Measurements from ENCODE around the gene UNKL.

UNKL gene

DNA sequence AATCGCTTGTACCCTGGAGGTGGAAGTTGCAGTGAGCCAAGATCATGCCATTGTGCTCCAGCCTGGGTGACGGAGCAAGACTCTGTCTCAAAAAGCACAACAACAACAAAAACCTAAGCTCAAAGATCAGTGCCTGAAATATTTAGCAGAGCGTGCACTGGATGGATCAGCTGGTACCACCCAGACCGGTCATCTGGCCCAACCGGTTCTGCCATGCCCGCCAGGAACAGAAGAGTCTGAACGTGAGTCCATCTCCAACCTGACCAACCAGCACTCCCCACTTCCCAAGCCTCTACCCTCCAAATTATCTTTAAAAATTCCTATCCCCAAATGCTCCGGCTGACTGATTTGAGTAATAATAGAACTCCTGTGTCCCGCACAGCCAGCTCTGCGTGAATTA, 7.6 kb upstream of the UNKL start:
- Histone ChIP-seq H3K27ac (ENCODE audit: low read depth, low read length) (no peak overlapping the region), H3K4me3 (ENCODE audit: insufficient read depth, low read length, poor library complexity, severe bottlenecking) (no peak overlapping the region), H3K27me3 (ENCODE audit: low read length) (no peaks in the 10 kb centered on the region), H3K9me3 (ENCODE audit: insufficient read depth, low read length) (no peaks in the 10 kb centered on the region), H3K9ac (ENCODE audit: low read length) (no peak overlapping the region), H3K79me2 (ENCODE audit: insufficient read depth, low read length) (peaks cover 23% of the 10 kb centered on the region), H3F3A (ENCODE audit: insufficient read depth) (no peaks in the 10 kb centered on the region), H3K4me2 (ENCODE audit: low read depth, low read length, poor library complexity, severe bottlenecking) (no peak overlapping the region), H3K36me3 (ENCODE audit: low read length) (no peaks in the 10 kb centered on the region), H2AFZ (ENCODE audit: low read depth, low read length, severe bottlenecking) (no peak overlapping the region), H4K20me1 (ENCODE audit: low read depth, low read length) (no peaks in the 10 kb centered on the region), H3K9me2 (replicated peaks; ENCODE audit: insufficient read depth, low read length) (no peaks in the 10 kb centered on the region)
- TF ChIP-seq, protein P1, sequence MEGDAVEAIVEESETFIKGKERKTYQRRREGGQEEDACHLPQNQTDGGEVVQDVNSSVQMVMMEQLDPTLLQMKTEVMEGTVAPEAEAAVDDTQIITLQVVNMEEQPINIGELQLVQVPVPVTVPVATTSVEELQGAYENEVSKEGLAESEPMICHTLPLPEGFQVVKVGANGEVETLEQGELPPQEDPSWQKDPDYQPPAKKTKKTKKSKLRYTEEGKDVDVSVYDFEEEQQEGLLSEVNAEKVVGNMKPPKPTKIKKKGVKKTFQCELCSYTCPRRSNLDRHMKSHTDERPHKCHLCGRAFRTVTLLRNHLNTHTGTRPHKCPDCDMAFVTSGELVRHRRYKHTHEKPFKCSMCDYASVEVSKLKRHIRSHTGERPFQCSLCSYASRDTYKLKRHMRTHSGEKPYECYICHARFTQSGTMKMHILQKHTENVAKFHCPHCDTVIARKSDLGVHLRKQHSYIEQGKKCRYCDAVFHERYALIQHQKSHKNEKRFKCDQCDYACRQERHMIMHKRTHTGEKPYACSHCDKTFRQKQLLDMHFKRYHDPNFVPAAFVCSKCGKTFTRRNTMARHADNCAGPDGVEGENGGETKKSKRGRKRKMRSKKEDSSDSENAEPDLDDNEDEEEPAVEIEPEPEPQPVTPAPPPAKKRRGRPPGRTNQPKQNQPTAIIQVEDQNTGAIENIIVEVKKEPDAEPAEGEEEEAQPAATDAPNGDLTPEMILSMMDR (IDR thresholded peaks at IDR 0.05; ENCODE audit: insufficient read depth, low read length, poor library complexity, severe bottlenecking) = no peak
- no peak for TF ChIP-seq EZH2phosphoT487 (conservative IDR thresholded peaks at IDR 0.05; ENCODE audit: low read length)

DNA sequence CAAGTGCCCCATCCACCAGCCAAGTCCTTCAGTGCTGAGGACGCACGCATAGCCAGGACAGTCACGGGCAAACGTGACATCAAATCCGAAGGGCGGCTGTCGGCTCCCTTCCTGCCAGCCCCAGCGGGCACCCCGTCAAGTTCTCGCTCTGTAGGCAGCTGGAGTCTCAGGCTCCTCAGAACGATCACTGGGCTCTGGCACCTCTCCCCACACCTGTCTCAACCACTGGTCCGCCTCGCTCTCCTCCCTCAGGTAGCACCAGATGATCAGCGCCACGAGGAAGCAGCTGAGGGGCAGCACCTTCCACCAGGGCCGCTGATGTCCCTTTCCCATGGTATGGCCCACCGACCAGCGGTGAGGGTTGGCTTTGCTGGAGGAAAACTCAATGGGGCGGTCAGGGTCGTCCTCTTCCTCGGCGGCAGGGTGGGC, 5.6 kb upstream of the UNKL start:
- H2AFZ ChIP-seq (ENCODE audit: low read depth, low read length, severe bottlenecking) = peak overlapping the region; percentile 36
- H3K4me2 ChIP-seq (ENCODE audit: low read depth, low read length, poor library complexity, severe bottlenecking) = peak overlapping the region; percentile 80
- no peak for TF ChIP-seq EZH2phosphoT487 (conservative IDR thresholded peaks at IDR 0.05; ENCODE audit: low read length)
- TF ChIP-seq, protein P1 (IDR thresholded peaks at IDR 0.05; ENCODE audit: insufficient read depth, low read length, poor library complexity, severe bottlenecking) = no peak
- peak overlapping the region; percentile 94 for H3K9ac ChIP-seq (ENCODE audit: low read length)
- peak overlapping the region; percentile 95 for H3K4me3 ChIP-seq (ENCODE audit: insufficient read depth, low read length, poor library complexity, severe bottlenecking)
- H3K36me3 ChIP-seq (ENCODE audit: low read length) = no peaks in the 10 kb centered on the region
- no peaks in the 10 kb centered on the region for H4K20me1 ChIP-seq (ENCODE audit: low read depth, low read length)
- H3K27ac ChIP-seq (ENCODE audit: low read depth, low read length) = no peak overlapping the region
- no peaks in the 10 kb centered on the region for H3K27me3 ChIP-seq (ENCODE audit: low read length)
- H3K9me3 ChIP-seq (ENCODE audit: insufficient read depth, low read length) = no peaks in the 10 kb centered on the region
- peaks cover 23% of the 10 kb centered on the region for H3K79me2 ChIP-seq (ENCODE audit: insufficient read depth, low read length)
- H3F3A ChIP-seq (ENCODE audit: insufficient read depth) = peaks cover 16% of the 10 kb centered on the region
- H3K9me2 ChIP-seq (replicated peaks; ENCODE audit: insufficient read depth, low read length) = no peaks in the 10 kb centered on the region

DNA sequence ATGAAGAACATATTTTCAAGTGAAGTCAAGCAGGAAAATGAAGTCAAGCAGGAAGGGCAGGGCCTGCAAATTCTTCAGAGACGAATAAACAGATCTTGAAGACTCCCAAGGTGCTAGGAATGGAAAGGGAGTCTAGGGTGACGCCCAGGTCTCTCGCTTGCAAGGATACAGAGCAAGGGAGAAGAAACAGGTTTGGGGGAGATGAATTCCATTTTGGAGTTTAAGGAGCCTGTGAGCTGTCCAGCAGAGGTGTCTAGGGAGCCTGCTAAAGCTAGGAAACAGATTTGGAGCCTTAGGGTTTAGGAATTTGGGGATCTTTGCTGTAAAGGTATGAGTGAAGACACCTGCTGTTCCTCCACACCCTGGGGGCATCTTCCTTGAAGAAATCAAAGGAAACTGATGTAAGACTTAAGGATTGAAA, 2.0 kb upstream of the UNKL start:
- Histone ChIP-seq H3K4me2 (ENCODE audit: low read depth, low read length, poor library complexity, severe bottlenecking) (no peak overlapping the region), H3K4me3 (ENCODE audit: insufficient read depth, low read length, poor library complexity, severe bottlenecking) (no peak overlapping the region)
- TF ChIP-seq, protein P1 (IDR thresholded peaks at IDR 0.05; ENCODE audit: insufficient read depth, low read length, poor library complexity, severe bottlenecking) = no peak
- TF ChIP-seq EZH2phosphoT487 (conservative IDR thresholded peaks at IDR 0.05; ENCODE audit: low read length) = no peak

More for the DNA sequence above, 2.0 kb upstream of the UNKL start:
- no peak overlapping the region for H3K27ac ChIP-seq (ENCODE audit: low read depth, low read length)
- no peaks in the 10 kb centered on the region for H3K9me2 ChIP-seq (replicated peaks; ENCODE audit: insufficient read depth, low read length)
- no peak overlapping the region for H3K9ac ChIP-seq (ENCODE audit: low read length)
- H3K36me3 ChIP-seq (ENCODE audit: low read length) = no peaks in the 10 kb centered on the region
- peaks cover 23% of the 10 kb centered on the region for H3K79me2 ChIP-seq (ENCODE audit: insufficient read depth, low read length)
- no peaks in the 10 kb centered on the region for H3K9me3 ChIP-seq (ENCODE audit: insufficient read depth, low read length)
- H2AFZ ChIP-seq (ENCODE audit: low read depth, low read length, severe bottlenecking) = no peak overlapping the region
- H3F3A ChIP-seq (ENCODE audit: insufficient read depth) = peaks cover 19% of the 10 kb centered on the region
- no peaks in the 10 kb centered on the region for H3K27me3 ChIP-seq (ENCODE audit: low read length)
- no peaks in the 10 kb centered on the region for H4K20me1 ChIP-seq (ENCODE audit: low read depth, low read length)
